Mucosa of descending colon (tissue), 3 donors: ENCODE data around the gene HPS1. TPM values are rescaled to one million over a fixed set of nuclear protein-coding genes. Genes with fewer than 3 reads are reported as not detected.
A peak's percentile ranks its signal among the peaks of the same experiment; 100 is the strongest.

ENCODE experiments used
- ATAC-seq: fragments of 200-7000 bp; cut with Tn5 transposase; one replicate; pipeline ENCODE4 v1.9.1; 2020; ENCODE audit warnings: mild to moderate bottlenecking, moderate library complexity
- DNase-seq, 3 donors: peaks; one replicate each; pipeline ENCODE4 v3.0.0-alpha.2; 2020
- H3K36me3 ChIP-seq: fragments of 200-600 bp; one replicate; pipeline ENCODE4 v1.8.0; 2021; ENCODE audit warnings: low read depth, mild to moderate bottlenecking
- H3K4me1 ChIP-seq: fragments of 200-600 bp; one replicate; pipeline ENCODE4 v1.8.0; 2021; ENCODE audit warnings: low read depth, mild to moderate bottlenecking
- H3K4me3 ChIP-seq: fragments of 200-600 bp; one replicate; pipeline ENCODE4 v1.8.0; 2021; ENCODE audit warnings: mild to moderate bottlenecking
- H3K9me3 ChIP-seq: fragments of 200-600 bp; one replicate; pipeline ENCODE4 v1.8.0; 2021; ENCODE audit warnings: mild to moderate bottlenecking
- CTCF ChIP-seq: fragments of 200-600 bp; IDR thresholded peaks from one replicate; pipeline ENCODE4 v1.8.0; 2022; ENCODE audit warnings: antibody characterized with exemption, mild to moderate bottlenecking
- intact Hi-C, 2 donors: fragments of 100-400 bp; cut with DNase I in 1 of 2; cut with micrococcal nuclease in 1 of 2; formaldehyde crosslinking; loops; one replicate each; pipeline versions ENCODE4 v1.11.0 to v1.11.1; 2022; cut with DNase I, micrococcal nuclease
- total RNA-seq, 3 donors: library from RNA; stranded (reverse); fragmentation: NEBNext Ultra II Directional in 2 of 3; extraction: Animal tissue kit (Norgen Biotek cat#: 25700) in 2 of 3; gene quantifications; one replicate each; pipeline versions ENCODE4 v1.2.1 to v1.2.4, GENCODE V29; 2021 to 2023
- donor health status: DM: no; HTN: no; CAD: no; lungs with moderate emphysema.
- donor health status: DM: no; HTN: no; CAD: no.
- donor health status: DM: no; HTN: yes; CAD: no.

HPS1 gene
- total RNA-seq, 3 donors from 2014 or later, result 80.9 to 101 (median 85.4) TPM

DNA sequence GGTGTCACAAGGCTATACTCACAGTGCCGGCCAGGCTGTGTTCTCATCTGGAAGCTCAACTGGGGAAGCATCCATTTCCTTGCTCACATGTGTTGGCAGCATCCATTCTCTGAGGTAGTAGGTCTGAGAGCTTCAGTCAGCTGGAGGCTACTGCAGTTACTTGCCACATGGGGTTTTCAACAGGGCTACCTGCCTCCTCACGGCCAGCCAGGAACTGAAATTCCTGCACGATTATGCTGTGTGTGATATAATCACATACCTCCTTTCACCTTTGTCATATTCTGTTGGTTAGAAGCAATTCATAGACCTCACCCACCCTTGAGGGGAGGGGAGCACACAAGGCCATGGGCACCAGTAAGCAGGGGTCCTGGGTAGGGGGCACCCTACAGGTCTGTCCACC, 69.2 kb downstream of the HPS1 start:
- H3K4me3 ChIP-seq, result no peak overlapping the region
- no peak for ATAC-seq
- intact Hi-C loops, result no loop called here

DNA sequence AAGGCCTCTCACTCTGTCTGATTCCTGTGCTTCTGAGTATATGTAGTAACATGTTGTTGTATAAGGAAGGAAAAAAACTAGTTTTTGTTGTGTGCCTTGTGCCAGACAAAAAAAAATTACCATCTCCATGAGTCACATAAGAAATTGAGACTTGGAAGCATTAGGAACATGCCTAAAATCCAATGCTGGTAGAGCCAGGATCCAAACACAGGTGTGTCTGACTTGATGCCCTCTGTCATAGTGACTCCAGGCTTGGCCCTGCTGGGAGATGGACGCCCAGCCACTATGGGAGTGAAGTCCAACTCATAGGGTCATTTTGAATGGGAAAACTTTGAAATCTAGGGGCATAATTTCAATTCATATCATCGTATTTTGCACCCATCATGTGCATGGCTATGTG, 69.7 kb downstream of the HPS1 start:
- no peaks in the 10 kb centered on the region for H3K9me3 ChIP-seq
- H3K4me1 ChIP-seq, result no peaks in the 10 kb centered on the region
- intact Hi-C loops, result no loop called here
- no peak for TF ChIP-seq CTCF
- H3K36me3 ChIP-seq, result no peaks in the 10 kb centered on the region
- H3K4me3 ChIP-seq, result no peak overlapping the region
- no peak for DNase-seq
- ATAC-seq, result no peak

More for the DNA sequence above, 69.2 kb downstream of the HPS1 start:
- DNase-seq, result no peak
- no peak for TF ChIP-seq CTCF
- no peaks in the 10 kb centered on the region for H3K36me3 ChIP-seq
- H3K4me1 ChIP-seq, result no peaks in the 10 kb centered on the region
- H3K9me3 ChIP-seq, result no peaks in the 10 kb centered on the region

- TF ChIP-seq CTCF, result no peak
- no peaks in the 10 kb centered on the region for H3K4me1 ChIP-seq
- no peak overlapping the region for H3K4me3 ChIP-seq
- intact Hi-C loops, result no loop called here
- no peak for DNase-seq
- H3K9me3 ChIP-seq, result no peaks in the 10 kb centered on the region
- no peaks in the 10 kb centered on the region for H3K36me3 ChIP-seq
- no peak for ATAC-seq
Observed at GRCh38 chr10:98376485-98376884, 70.2 kb downstream of the HPS1 start.

GRCh38 chr10:98374217-98374985, 72.3 kb downstream of the HPS1 start:
- intact Hi-C loops, result no loop called here
- ATAC-seq (peak; percentile 26), DNase-seq (no peak)
- no peak for TF ChIP-seq CTCF
- Histone ChIP-seq H3K9me3 (no peaks in the 10 kb centered on the region), H3K4me1 (no peaks in the 10 kb centered on the region), H3K36me3 (no peaks in the 10 kb centered on the region), H3K4me3 (no peak overlapping the region)

DNA sequence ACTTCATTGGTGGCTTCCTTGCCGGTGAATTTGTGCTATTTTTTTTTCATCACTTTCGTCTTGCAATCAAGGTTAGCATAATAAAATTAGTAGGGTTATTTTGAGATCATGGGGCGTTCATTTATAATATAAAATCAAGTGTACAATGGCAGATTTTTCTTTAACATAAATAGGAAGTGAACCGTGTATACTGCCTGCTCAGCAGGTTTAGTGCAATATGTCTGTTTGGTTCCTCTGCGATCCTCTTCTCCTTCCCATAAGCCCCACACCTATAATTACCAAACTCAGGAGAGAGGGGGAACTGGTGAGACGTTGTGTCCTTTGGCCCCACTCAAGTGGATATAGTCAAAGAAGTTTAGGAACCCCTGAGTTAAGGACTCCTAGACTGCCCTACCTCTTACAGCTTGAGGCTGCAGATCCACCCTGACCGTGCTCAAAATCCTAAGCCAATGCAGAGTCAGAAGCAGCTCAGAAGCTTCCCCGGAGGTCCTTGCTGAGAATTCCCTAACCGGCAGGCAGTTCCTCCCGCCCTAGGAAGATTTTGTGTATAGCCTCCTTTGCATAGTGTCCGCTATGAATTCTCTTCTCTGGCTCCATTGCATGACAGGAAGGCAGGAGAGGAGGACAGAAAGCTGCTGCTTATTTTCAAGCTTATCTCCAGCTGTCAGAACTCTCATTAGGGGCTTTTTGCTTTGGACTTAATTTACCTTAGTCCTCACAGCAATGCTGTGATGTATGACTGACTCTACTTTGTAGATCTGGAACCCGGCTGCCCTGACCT, 73.3 kb downstream of the HPS1 start:
- DNase-seq (no peak), ATAC-seq (no peak)
- Histone ChIP-seq H3K36me3 (no peaks in the 10 kb centered on the region), H3K9me3 (no peaks in the 10 kb centered on the region), H3K4me1 (no peaks in the 10 kb centered on the region), H3K4me3 (no peak overlapping the region)
- TF ChIP-seq CTCF, result no peak
- intact Hi-C loops, result no loop called here
